NCI-H2196 treated with DMSO at 0.1 percent for 48 hours (cell line): ENCODE measurements around the gene PKNOX2.

Source experiments
- DNase-seq: peaks from one replicate; lab custom pipeline; 2025; ENCODE audit not compliant: unreplicated experiment; lab: John Stamatoyannopoulos, UW

Gene PKNOX2

GRCh38 chr11:125257751-125258150 is 93.2 kb downstream of the PKNOX2 start:
- DNase-seq, result no peak

GRCh38 chr11:125258291-125259032 is 93.9 kb downstream of the PKNOX2 start:
- no peak for DNase-seq

- no peak for DNase-seq
These were observed 97.0 kb downstream of the PKNOX2 start for GRCh38 chr11:125261588-125261987.

- DNase-seq, result no peak
These were observed 97.8 kb downstream of the PKNOX2 start for GRCh38 chr11:125262194-125262829.

GRCh38 chr11:125262830-125263218 is 98.3 kb downstream of the PKNOX2 start:
- DNase-seq, result no peak

- no peak for DNase-seq
These were observed 98.8 kb downstream of the PKNOX2 start for GRCh38 chr11:125263268-125263790.

- no peak for DNase-seq
These were observed 99.8 kb downstream of the PKNOX2 start for GRCh38 chr11:125264100-125265022.

GRCh38 chr11:125267548-125267947 is 103.0 kb downstream of the PKNOX2 start:
- DNase-seq, result no peak

GRCh38 chr11:125268611-125269010 is 104.1 kb downstream of the PKNOX2 start:
- DNase-seq, result no peak

- no peak for DNase-seq
These were observed 105.6 kb downstream of the PKNOX2 start for GRCh38 chr11:125270106-125270505.

- no peak for DNase-seq
These were observed 106.2 kb downstream of the PKNOX2 start for GRCh38 chr11:125270711-125271110.

- DNase-seq, result no peak
These were observed 107.0 kb downstream of the PKNOX2 start for GRCh38 chr11:125271483-125272091.

GRCh38 chr11:125272092-125272491 is 107.5 kb downstream of the PKNOX2 start:
- DNase-seq, result no peak

GRCh38 chr11:125272821-125273220 is 108.3 kb downstream of the PKNOX2 start:
- DNase-seq, result no peak

GRCh38 chr11:125273519-125274000 is 109.0 kb downstream of the PKNOX2 start:
- DNase-seq, result no peak

- no peak for DNase-seq
These were observed 109.8 kb downstream of the PKNOX2 start for GRCh38 chr11:125274309-125274708.

- no peak for DNase-seq
These were observed 110.2 kb downstream of the PKNOX2 start for GRCh38 chr11:125274774-125275173.

GRCh38 chr11:125275905-125276618 is 111.5 kb downstream of the PKNOX2 start:
- DNase-seq, result no peak

- DNase-seq, result no peak
These were observed 112.0 kb downstream of the PKNOX2 start for GRCh38 chr11:125276619-125276976.
